ENCODE data around the gene RNF214.
"Not testable (repeated sequence)": the region's sequence is repeated elsewhere in the genome, so short reads cannot be mapped to it uniquely, and the experiment has no call there.

The RNF214 gene

GRCh38 chr11:117208710-117209109 is 23.8 kb upstream of the RNF214 start:
- not testable (repeated sequence) for H3K4me3 ChIP-seq (ENCODE audit: low read length); H3K27ac ChIP-seq (ENCODE audit: low read length); H3K9ac ChIP-seq (ENCODE audit: low read depth, low read length); H3K9me3 ChIP-seq (ENCODE audit: insufficient read depth, low read depth, low read length); H3K27me3 ChIP-seq (ENCODE audit: insufficient read depth, low read length); H3K4me1 ChIP-seq (ENCODE audit: insufficient read depth, low read length)
- H3K36me3 ChIP-seq (ENCODE audit: insufficient read depth, low read depth, low read length) = peaks cover 26% of the 10 kb centered on the region

GRCh38 chr11:117209351-117210125 is 22.9 kb upstream of the RNF214 start:
- peaks cover 18% of the 10 kb centered on the region for H3K36me3 ChIP-seq (ENCODE audit: insufficient read depth, low read depth, low read length)
- not testable (repeated sequence) for H3K27ac ChIP-seq (ENCODE audit: low read length); H3K4me1 ChIP-seq (ENCODE audit: insufficient read depth, low read length); H3K9ac ChIP-seq (ENCODE audit: low read depth, low read length); H3K9me3 ChIP-seq (ENCODE audit: insufficient read depth, low read depth, low read length); H3K4me3 ChIP-seq (ENCODE audit: low read length); H3K27me3 ChIP-seq (ENCODE audit: insufficient read depth, low read length)

- H3K4me3 ChIP-seq (ENCODE audit: low read length) = no peak overlapping the region
- no peaks in the 10 kb centered on the region for H3K27me3 ChIP-seq (ENCODE audit: insufficient read depth, low read length)
- H3K9me3 ChIP-seq (ENCODE audit: insufficient read depth, low read depth, low read length) = no peaks in the 10 kb centered on the region
- no peak overlapping the region for H3K27ac ChIP-seq (ENCODE audit: low read length)
- H3K4me1 ChIP-seq (ENCODE audit: insufficient read depth, low read length) = no peaks in the 10 kb centered on the region
- H3K9ac ChIP-seq (ENCODE audit: low read depth, low read length) = no peak overlapping the region
- H3K36me3 ChIP-seq (ENCODE audit: insufficient read depth, low read depth, low read length) = peaks cover 9% of the 10 kb centered on the region; the same call in 1 of the 2 replicates
Measured at GRCh38 chr11:117210620-117211019, 21.9 kb upstream of the RNF214 start.

- Histone ChIP-seq H3K9me3 (ENCODE audit: insufficient read depth, low read depth, low read length) (no peaks in the 10 kb centered on the region), H3K27me3 (ENCODE audit: insufficient read depth, low read length) (no peaks in the 10 kb centered on the region), H3K4me1 (ENCODE audit: insufficient read depth, low read length) (no peaks in the 10 kb centered on the region), H3K27ac (ENCODE audit: low read length) (no peak overlapping the region), H3K9ac (ENCODE audit: low read depth, low read length) (no peak overlapping the region), H3K4me3 (ENCODE audit: low read length) (no peak overlapping the region), H3K36me3 (ENCODE audit: insufficient read depth, low read depth, low read length) (peaks cover 27% of the 10 kb centered on the region)
Measured at GRCh38 chr11:117212697-117213355, 19.6 kb upstream of the RNF214 start.

- no peak overlapping the region for H3K9ac ChIP-seq (ENCODE audit: low read depth, low read length)
- H3K4me3 ChIP-seq (ENCODE audit: low read length) = no peak overlapping the region
- peaks cover 45% of the 10 kb centered on the region for H3K36me3 ChIP-seq (ENCODE audit: insufficient read depth, low read depth, low read length)
- H3K4me1 ChIP-seq (ENCODE audit: insufficient read depth, low read length) = no peaks in the 10 kb centered on the region
- no peak overlapping the region for H3K27ac ChIP-seq (ENCODE audit: low read length)
- no peaks in the 10 kb centered on the region for H3K27me3 ChIP-seq (ENCODE audit: insufficient read depth, low read length)
- no peaks in the 10 kb centered on the region for H3K9me3 ChIP-seq (ENCODE audit: insufficient read depth, low read depth, low read length)
Measured at GRCh38 chr11:117214404-117215110, 17.9 kb upstream of the RNF214 start.

GRCh38 chr11:117217141-117218084 is 15.1 kb upstream of the RNF214 start:
- H3K27ac ChIP-seq (ENCODE audit: low read length) = no peak overlapping the region
- H3K27me3 ChIP-seq (ENCODE audit: insufficient read depth, low read length) = no peaks in the 10 kb centered on the region
- no peak overlapping the region for H3K9ac ChIP-seq (ENCODE audit: low read depth, low read length)
- H3K9me3 ChIP-seq (ENCODE audit: insufficient read depth, low read depth, low read length) = no peaks in the 10 kb centered on the region
- no peaks in the 10 kb centered on the region for H3K4me1 ChIP-seq (ENCODE audit: insufficient read depth, low read length)
- H3K4me3 ChIP-seq (ENCODE audit: low read length) = no peak overlapping the region
- peaks cover 56% of the 10 kb centered on the region for H3K36me3 ChIP-seq (ENCODE audit: insufficient read depth, low read depth, low read length)

- Histone ChIP-seq H3K36me3 (ENCODE audit: insufficient read depth, low read depth, low read length) (peaks cover 59% of the 10 kb centered on the region), H3K9ac (ENCODE audit: low read depth, low read length) (no peak overlapping the region), H3K9me3 (ENCODE audit: insufficient read depth, low read depth, low read length) (no peaks in the 10 kb centered on the region), H3K27ac (ENCODE audit: low read length) (no peak overlapping the region), H3K27me3 (ENCODE audit: insufficient read depth, low read length) (no peaks in the 10 kb centered on the region), H3K4me1 (ENCODE audit: insufficient read depth, low read length) (no peaks in the 10 kb centered on the region), H3K4me3 (ENCODE audit: low read length) (no peak overlapping the region)
Measured at GRCh38 chr11:117218133-117218915, 14.1 kb upstream of the RNF214 start.

- Histone ChIP-seq H3K4me1 (ENCODE audit: insufficient read depth, low read length) (no peaks in the 10 kb centered on the region), H3K4me3 (ENCODE audit: low read length) (no peak overlapping the region), H3K27me3 (ENCODE audit: insufficient read depth, low read length) (no peaks in the 10 kb centered on the region), H3K36me3 (ENCODE audit: insufficient read depth, low read depth, low read length) (peaks cover 62% of the 10 kb centered on the region), H3K27ac (ENCODE audit: low read length) (no peak overlapping the region), H3K9me3 (ENCODE audit: insufficient read depth, low read depth, low read length) (no peaks in the 10 kb centered on the region), H3K9ac (ENCODE audit: low read depth, low read length) (no peak overlapping the region)
Measured at GRCh38 chr11:117219001-117219400, 13.5 kb upstream of the RNF214 start.

GRCh38 chr11:117219455-117219854 is 13.0 kb upstream of the RNF214 start:
- no peak overlapping the region for H3K9ac ChIP-seq (ENCODE audit: low read depth, low read length)
- H3K36me3 ChIP-seq (ENCODE audit: insufficient read depth, low read depth, low read length) = peaks cover 66% of the 10 kb centered on the region
- no peaks in the 10 kb centered on the region for H3K27me3 ChIP-seq (ENCODE audit: insufficient read depth, low read length)
- no peak overlapping the region for H3K4me3 ChIP-seq (ENCODE audit: low read length)
- H3K9me3 ChIP-seq (ENCODE audit: insufficient read depth, low read depth, low read length) = no peaks in the 10 kb centered on the region
- no peaks in the 10 kb centered on the region for H3K4me1 ChIP-seq (ENCODE audit: insufficient read depth, low read length)
- H3K27ac ChIP-seq (ENCODE audit: low read length) = no peak overlapping the region

GRCh38 chr11:117219995-117220394 is 12.5 kb upstream of the RNF214 start:
- Histone ChIP-seq H3K4me3 (ENCODE audit: low read length) (no peak overlapping the region), H3K27me3 (ENCODE audit: insufficient read depth, low read length) (no peaks in the 10 kb centered on the region), H3K9ac (ENCODE audit: low read depth, low read length) (no peak overlapping the region), H3K9me3 (ENCODE audit: insufficient read depth, low read depth, low read length) (no peaks in the 10 kb centered on the region), H3K36me3 (ENCODE audit: insufficient read depth, low read depth, low read length) (peaks cover 66% of the 10 kb centered on the region), H3K4me1 (ENCODE audit: insufficient read depth, low read length) (no peaks in the 10 kb centered on the region), H3K27ac (ENCODE audit: low read length) (no peak overlapping the region)

Measured in iPS-20b (cell line).